Measurements from ENCODE around the gene VPS37B. TPM values are rescaled to one million over a fixed set of nuclear protein-coding genes. Genes with fewer than 3 reads are reported as not detected.

VPS37B gene
- total RNA-seq, 1 experiment from 2014 or later = 37.6 TPM

- no peak overlapping the region for H3K4me3 Mint-ChIP-seq (ENCODE audit: unreplicated experiment)
- BruUV-seq (replicated peaks) = no TSS peak
- CTCF ChIA-PET = interaction anchor here (0.9 kb wide), 1 partner anchor 54 kb away, joined by 5 read pairs; no protein-coding TSS in a partner anchor
- no peak overlapping the region for H3K27ac Mint-ChIP-seq (ENCODE audit: low read depth, unreplicated experiment)
- no peaks in the 10 kb centered on the region for H3K36me3 Mint-ChIP-seq (ENCODE audit: insufficient read depth, unreplicated experiment)
- H3K27me3 Mint-ChIP-seq (ENCODE audit: insufficient read depth, unreplicated experiment) = no peaks in the 10 kb centered on the region
- H3K9me3 Mint-ChIP-seq (ENCODE audit: unreplicated experiment) = no peaks in the 10 kb centered on the region
- H3K4me1 Mint-ChIP-seq (ENCODE audit: insufficient read depth, unreplicated experiment) = peaks cover 8% of the 10 kb centered on the region
- DNase-seq (ENCODE audit: unreplicated experiment) = no peak
- intact Hi-C loops (cut with micrococcal nuclease) = no loop called here
- POLR2A ChIA-PET = interaction anchor here (0.6 to 1.0 kb wide), 3 partner anchors 9 to 386 kb away, joined by 3 read pairs; partner anchors contain the start of gene MPHOSPH9
- no peak for TF ChIP-seq CTCF (IDR thresholded peaks at IDR 0.05; ENCODE audit: unreplicated experiment)
Observed at GRCh38 chr12:122846622-122847515, 49.1 kb downstream of the VPS37B start.

GRCh38 chr12:122845865-122846621 is 49.9 kb downstream of the VPS37B start:
- ChIA-PET CTCF (interaction anchor here (0.9 kb wide), 1 partner anchor 53 kb away, joined by 5 read pairs; no protein-coding TSS in a partner anchor), POLR2A (interaction anchor here (0.6 to 0.7 kb wide), 2 partner anchors 12 to 387 kb away, joined by 3 read pairs; partner anchors contain the start of gene MPHOSPH9)
- Mint-ChIP-seq H3K36me3 (ENCODE audit: insufficient read depth, unreplicated experiment) (no peaks in the 10 kb centered on the region), H3K9me3 (ENCODE audit: unreplicated experiment) (no peaks in the 10 kb centered on the region), H3K4me1 (ENCODE audit: insufficient read depth, unreplicated experiment) (peaks cover 16% of the 10 kb centered on the region), H3K27ac (ENCODE audit: low read depth, unreplicated experiment) (no peak overlapping the region), H3K27me3 (ENCODE audit: insufficient read depth, unreplicated experiment) (no peaks in the 10 kb centered on the region), H3K4me3 (ENCODE audit: unreplicated experiment) (no peak overlapping the region)
- no peak for DNase-seq (ENCODE audit: unreplicated experiment)
- no peak for TF ChIP-seq CTCF (IDR thresholded peaks at IDR 0.05; ENCODE audit: unreplicated experiment)
- intact Hi-C loops (cut with micrococcal nuclease) = no loop called here
- no TSS peak for BruUV-seq (replicated peaks)

GRCh38 chr12:122845041-122845864 is 50.7 kb downstream of the VPS37B start:
- Mint-ChIP-seq H3K27me3 (ENCODE audit: insufficient read depth, unreplicated experiment) (no peaks in the 10 kb centered on the region), H3K36me3 (ENCODE audit: insufficient read depth, unreplicated experiment) (no peaks in the 10 kb centered on the region), H3K27ac (ENCODE audit: low read depth, unreplicated experiment) (no peak overlapping the region), H3K4me3 (ENCODE audit: unreplicated experiment) (no peak overlapping the region), H3K4me1 (ENCODE audit: insufficient read depth, unreplicated experiment) (peaks cover 24% of the 10 kb centered on the region), H3K9me3 (ENCODE audit: unreplicated experiment) (no peaks in the 10 kb centered on the region)
- DNase-seq (ENCODE audit: unreplicated experiment) = no peak
- CTCF ChIA-PET = interaction anchor here (0.6 to 0.9 kb wide), 2 partner anchors 106 to 107 kb away, joined by 3 to 4 read pairs; no protein-coding TSS in a partner anchor
- no peak for TF ChIP-seq CTCF (IDR thresholded peaks at IDR 0.05; ENCODE audit: unreplicated experiment)
- BruUV-seq (replicated peaks) = no TSS peak
- POLR2A ChIA-PET = no interaction called here
- intact Hi-C loops (cut with micrococcal nuclease) = no loop called here

Data from MCF 10A (cell line).